HG03135 (cell line): ENCODE data around the gene PRUNE2.

Source experiments
- ATAC-seq: cut with Tn5 transposase; IDR thresholded peaks from one replicate; pipeline ENCODE4 v1.9.1; 2021; ENCODE audit warnings: mild to moderate bottlenecking, moderate library complexity; ENCODE audit not compliant: unreplicated experiment

The PRUNE2 gene

DNA sequence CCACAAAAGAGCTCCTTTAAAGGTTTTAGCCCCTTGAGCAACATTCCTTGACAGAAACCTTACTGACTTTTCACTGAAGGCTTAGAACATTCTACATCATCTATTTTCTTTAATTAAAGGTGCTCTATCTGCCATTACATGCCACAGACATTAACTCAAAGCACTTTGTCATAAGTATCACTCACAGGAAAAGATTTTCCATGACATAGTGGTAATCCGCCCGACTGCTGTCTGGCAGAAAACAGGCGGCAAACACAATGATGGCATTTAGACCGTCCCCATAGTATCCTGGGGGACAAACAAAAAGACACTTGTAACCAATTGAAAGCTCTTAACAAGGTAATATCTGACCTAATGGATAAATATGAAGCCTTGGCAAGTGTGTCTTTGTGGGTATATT lies 267.9 kb downstream of the PRUNE2 start:
- ATAC-seq, result no peak

DNA sequence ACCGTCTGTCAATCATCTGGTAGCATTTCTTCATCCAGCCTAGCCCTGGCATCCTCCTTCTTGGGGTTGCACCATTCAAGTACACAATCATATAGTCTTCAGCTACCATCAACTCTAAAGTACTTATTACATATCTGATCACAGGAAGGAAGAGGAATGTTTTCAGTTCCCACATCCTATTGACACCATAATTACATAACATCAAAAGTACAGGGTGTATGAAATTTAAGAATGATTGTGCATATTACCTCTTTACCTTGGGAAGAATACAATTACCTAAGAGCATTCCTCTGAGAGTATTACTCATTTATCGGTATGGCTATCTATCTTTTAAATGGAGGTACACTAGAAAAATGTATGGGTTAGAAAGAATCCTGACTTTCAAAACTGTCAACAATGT lies 268.5 kb downstream of the PRUNE2 start:
- ATAC-seq, result no peak

DNA sequence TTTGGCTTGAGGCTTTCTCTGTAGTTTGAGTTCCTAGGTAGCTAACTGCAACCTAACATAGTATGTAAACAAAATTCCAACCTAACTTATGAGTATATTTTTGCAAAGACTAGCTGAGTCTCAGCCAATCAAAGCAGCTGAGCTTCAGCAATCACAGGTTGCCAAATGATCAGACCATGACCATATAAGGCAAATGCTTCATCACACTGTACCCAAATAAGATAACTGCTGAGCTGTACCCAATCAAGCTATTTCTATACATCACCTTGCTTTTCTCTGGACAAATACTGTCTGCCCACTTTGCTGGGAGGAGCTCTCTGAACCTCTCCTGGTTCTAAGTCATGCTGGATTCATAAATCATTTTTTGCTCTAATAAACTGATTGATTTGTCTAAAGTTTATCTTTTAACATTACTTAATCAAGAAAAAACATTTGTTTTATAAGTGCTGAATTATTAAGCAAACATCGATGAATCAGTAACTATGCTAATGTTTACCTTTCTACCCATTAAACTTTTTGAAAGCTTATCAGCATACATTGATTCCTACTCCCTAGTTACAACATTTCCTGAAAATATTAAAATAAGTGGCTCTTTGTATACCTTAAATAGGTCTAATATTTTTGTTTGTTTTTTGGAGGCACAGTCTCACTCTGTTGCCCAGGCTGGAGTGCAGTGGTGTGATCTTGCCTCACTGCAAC lies 271.4 kb downstream of the PRUNE2 start:
- ATAC-seq, result no peak

DNA sequence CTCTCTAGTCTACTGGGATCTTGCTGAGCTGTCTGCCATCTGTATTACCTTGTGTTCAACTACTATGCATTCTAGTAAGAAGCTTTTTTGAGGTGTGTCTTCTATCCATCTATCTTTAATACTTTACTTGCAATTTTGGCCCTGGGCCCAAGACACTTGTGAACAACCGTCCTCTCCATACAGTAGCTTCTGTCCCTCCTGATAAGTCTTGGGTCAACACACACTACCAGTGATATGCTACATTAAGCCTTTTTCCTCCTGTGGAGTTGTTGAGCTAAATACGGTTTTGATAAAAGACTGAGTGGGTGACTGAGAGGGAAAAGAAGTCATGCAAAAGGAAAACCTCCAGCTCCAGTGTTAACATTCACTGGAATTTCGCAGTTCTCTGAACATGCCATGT lies 275.0 kb downstream of the PRUNE2 start:
- ATAC-seq, result no peak

DNA sequence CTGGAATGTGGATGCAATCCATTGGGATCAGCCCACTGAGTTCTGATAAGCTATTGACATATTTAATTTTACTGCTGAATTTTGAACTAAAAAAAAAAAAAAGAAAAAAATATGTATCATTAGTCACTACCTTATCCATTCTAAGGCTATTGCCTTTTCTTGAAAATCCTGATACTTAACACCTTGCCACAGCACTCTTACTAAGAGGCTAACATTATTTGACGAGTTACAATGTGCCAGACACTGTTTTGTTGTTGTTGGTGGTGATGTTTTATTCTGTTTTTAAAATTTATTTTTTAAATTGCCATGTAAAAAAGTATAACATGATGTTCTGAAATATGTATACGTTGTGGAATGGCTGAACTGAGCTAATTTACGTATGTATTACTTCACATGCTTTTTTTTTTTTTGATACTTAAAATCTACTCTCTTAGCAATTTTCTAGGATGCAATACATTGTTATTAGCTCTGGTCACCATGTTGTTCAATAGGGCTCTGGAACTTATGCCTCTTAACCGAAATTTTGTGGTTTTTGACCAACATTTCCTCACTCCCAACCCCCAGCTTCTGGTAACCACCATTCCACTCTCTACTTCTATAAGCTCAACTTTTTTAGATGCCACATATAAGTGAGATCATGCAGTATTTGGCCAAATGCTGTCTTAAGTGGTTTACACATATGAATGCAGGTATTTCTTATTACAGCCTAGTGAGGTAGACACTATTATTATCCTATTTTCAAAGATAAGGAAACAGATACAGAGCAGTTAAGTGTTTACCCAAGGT lies 276.5 kb downstream of the PRUNE2 start:
- ATAC-seq, result no peak

DNA sequence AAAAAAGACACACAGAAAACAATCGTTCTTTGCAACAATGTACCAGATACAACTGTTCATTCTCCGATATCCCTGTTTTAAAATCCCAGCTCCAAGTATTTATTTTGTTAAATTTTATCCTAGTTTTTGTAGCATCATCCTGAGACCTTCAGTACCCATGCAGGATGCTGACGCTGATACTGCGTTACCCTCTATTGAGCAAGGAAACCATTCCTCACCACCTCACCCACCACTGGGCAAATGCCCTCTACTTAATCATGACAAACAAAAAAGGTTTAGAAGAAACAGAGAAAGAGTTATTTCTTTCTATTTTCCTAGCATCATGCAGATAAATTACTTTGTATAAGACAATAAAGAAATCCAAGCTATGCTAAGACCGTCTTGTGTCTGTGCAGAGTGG lies 277.8 kb downstream of the PRUNE2 start:
- no peak for ATAC-seq

DNA sequence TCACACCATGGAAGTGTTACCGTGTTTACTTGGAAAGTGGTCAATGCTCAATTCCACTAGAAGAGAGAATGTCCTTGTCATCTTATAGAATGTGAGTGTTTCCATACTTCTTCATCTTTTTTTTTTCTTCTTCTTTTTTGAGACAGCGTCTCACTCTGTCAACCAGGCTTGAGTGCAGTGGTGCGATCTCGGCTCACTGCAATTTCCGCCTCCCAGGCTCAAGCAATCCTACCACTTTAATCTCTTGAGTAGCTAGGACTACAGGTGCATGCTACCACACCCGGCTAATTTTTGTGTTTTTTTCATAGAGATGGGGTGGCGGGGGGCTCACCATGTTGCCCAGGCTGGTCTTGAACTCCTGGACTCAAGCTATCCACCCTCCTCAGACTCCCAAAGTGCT lies 278.9 kb downstream of the PRUNE2 start:
- no peak for ATAC-seq

DNA sequence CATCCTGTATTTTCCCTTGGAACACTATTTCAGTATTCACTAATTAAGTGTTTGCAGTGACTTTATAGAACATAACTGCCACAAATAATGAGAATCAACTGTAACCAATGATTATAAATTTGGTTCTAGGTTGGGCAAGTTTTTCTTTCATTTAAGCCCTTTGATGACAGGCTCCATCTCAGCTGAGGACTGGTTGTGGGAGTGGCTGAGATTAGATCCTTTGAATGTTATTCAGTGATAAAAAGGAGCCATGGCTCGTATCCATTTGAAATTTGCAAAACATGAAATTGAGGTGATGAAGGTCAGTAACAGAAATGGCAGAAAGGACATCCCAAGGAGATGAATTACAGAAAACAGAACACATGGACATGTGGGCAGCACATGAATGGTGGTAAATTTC lies 279.8 kb downstream of the PRUNE2 start:
- ATAC-seq, result no peak

DNA sequence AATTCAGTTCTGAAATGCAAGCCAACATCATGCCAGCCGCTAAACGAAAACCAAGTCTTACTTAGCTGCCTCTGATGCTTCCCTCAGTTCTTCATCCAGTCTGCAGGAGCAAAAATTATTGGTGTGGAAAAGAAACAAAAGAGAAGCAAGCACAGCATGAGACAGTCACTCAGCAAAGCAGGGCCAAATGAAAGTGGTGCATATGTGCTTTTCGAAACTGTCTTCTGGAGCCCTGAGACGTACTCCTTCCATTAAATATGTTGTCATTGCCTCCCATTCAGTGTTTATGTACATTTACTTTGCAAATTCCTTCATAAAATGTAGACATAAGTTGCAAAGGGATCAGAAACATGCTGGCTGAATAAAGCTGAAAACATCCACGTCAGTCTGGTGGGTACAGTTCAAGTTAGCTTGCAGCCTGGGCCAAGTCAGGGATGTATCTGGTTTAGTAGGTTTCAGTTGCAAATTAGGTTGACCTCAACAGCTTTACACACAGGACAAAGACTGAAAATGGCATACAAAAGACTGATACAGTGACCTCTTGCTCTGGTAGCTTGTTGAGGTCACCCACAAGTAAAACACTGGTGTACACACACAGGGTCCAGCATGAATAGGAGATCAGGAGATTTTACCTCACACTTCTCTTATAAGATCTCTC lies 281.4 kb downstream of the PRUNE2 start:
- peak; percentile 92 for ATAC-seq

DNA sequence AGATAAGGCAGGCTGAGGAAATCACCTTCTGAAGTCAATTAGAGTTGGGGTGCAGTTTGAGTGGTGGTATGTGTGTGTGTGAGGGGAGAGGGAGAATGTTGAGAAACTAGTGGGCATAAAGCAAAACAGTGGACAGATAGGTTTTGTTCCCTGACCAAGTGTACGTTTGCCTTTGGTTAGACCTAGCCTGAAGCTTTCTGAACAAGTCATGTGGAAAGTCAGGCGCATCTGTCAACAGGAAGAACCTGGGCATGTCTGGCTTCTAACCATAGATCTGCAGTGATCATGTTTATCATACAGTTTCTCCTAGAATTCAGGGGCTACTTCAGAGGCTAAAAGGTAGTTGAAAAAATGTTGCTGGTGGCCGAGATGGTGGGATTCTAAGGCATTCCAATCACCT lies 284.9 kb downstream of the PRUNE2 start:
- no peak for ATAC-seq

DNA sequence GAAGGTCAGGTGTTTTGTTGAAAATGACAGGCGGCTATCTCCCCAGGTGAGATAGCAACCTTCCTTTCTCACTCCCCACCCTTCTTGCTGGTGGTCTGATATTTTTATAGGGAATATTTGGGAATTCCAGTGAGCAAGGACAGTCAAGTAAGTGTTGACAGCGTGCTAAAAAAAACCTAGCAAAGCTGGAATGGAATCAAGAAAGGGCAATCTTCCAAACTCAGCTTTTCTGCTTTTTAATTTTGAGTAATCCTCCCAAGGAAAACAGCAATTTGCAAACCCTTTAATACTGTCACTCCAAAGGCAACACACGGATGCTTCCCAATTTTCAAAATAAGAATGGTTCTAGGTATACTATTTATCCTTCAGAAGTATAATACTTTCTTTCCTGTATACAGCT lies 285.3 kb downstream of the PRUNE2 start:
- ATAC-seq, result no peak

DNA sequence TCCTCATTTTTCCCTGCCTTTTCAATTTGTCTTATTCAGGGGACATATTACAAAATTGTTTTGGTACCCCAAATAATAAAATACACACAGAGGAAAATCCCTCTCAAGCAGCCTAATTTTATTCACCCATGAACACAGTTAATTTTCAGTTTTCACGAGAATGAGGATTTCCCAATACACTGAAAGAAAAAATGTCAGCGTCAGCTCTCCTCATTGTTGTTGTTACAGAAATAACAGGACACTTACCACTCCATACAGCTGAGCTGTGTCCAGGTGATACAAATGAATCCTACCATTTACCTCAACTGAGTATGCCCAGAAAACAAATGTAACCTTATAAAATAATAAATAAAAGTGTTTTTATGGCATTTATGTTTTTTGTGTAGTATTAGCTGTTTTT lies 286.3 kb downstream of the PRUNE2 start:
- no peak for ATAC-seq

DNA sequence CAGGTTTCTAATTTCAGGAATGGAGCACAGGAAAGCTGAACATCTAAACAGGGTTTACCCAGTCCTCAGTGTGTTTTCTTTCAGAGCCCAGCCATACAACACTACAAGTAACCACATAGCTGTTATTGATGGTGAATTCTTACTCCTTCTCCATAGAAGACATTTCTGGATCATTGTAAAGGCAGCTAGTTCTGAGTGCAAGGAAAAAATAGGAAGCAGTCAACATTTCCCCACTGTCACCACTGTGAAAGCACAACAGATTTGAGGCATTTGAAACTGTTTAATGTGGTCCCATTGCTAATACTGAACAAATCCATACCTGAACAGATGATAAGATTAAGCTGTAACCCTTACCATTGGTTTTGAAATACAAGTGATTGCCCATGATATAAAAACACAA lies 286.7 kb downstream of the PRUNE2 start:
- ATAC-seq, result no peak

DNA sequence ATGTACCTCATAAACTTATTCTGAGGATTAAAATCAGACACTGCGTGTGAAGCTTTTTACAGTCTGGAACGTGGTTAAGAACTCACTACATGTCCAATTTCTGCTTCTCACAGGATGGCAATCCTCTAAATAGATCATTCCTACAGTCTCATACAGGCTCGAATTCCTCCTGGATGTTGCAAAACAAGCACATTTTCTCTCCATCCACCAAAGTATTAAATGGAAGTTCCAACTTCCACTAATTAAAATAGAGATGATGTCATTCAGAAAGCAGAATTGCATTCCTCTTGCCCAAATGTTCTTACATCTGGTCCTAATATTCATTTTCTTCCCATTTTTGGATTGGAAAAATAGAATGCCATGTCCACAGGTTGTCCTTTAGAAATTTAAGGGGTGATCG lies 287.2 kb downstream of the PRUNE2 start:
- no peak for ATAC-seq

DNA sequence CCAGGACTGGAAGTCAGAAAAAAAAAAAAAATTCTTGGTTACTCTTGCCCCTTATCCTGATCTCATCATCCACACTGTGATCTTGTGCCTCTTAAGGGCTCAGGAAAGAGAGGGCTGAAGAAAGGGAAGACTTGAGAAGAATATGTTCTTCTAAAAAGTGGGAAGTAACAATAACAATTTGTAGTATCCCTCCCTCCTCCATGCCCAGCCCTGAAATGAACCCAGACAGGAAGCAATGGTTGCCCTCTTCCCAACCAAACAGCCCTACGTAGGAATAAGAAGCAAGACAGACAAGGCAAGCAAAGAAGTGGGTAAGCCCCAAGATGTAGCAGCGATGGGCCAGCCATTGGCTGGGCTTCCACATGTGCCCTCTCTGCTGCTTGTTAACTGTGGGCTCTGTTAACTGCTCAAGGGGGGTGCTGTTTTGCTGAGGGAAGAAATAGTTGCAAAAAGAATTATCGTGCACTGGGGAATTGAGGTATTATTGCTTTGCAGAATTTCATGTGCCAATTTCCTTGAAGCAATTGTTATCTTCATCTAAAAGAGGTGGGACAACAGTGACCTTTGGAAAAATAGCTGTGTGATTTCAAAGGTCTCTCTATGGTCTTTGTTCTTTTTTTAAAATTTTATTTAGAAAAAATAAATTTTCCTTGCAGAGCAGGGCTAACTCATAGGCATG lies 288.3 kb downstream of the PRUNE2 start:
- ATAC-seq, result no peak

DNA sequence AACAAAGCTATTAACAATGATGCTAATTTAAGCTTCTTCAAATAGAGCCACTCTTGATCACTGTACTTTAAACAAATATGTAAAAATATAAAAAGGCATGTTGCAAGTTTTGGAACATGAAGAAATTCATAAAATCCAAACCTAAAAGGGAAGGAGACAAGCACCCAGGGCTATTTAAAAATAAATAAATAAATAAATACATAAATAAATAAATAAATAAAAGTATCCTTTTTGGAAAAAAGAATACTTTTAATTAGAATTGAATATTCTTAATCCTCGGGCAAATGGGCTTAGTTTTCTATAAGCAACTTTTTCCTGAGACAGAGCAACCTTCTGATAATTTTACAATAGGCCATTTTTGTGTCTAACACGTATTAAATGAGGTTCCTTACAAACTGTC lies 289.1 kb downstream of the PRUNE2 start:
- no peak for ATAC-seq

DNA sequence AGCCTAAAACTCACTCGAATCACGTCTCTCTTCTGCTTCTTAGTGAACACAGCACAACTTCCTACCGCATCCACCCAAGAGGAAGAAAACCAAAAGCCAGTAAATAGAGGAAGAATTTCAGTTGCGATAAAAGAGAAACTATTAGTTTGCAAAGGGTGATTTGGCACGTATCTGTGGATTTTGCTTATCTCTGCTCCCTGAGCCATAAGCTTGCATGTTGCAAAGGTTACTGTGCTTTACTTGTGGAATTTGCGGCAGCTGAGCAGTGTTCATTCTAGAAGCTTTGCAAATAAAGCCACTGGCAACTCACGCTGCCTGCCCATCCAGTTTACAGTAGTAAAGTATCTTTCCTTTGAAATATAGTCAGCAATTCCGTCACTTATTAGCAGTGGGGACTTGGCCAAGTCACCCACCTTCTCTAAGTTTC lies 290.7 kb downstream of the PRUNE2 start:
- no peak for ATAC-seq

DNA sequence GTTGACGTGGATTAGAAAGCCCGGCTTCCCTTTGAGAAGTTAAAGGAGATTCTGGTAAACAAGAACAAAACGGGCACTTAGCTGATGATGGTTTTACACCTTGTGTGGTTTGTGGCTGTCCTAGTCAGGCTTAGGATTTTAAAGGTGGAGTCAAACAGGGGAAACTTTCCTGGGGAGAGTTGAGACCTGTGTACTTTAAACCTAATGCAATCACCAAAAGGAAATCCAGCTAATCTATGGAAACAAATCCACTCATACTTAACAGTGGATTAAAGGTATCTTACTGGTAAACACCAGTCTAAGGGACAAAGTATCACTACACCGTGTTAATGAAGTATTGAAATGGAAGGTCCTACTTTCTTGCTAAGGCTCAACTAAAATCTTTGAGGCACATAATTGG lies 291.9 kb downstream of the PRUNE2 start:
- ATAC-seq, result no peak

DNA sequence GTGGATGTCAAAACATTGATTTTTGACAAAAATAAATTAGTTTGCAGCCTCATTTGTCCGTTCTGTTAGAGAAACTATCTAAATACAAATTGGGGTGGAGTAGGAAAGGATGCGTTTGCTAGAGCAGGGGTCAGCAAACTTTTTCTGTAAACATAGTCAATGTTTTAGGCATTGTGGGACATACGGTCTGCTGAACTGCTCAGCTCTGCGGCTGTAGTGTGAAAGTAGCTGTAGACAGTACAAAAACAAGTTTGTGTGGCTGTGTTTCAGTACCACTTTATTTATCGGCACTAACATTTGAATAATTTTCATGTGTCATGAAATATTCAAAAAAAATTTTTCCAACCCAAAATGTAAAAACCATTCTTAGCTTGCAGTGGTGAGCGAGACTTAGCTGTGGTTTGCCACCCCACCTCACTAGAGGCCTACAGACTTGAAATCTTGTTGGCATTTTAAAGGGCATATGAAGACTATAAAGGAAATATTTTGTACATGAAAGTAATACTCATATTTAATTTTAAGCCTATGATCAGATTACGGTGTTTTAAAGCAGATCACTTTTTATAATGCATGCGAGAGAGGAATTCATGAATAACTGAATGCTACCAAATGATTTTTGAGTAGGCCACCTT lies 292.6 kb downstream of the PRUNE2 start:
- no peak for ATAC-seq

DNA sequence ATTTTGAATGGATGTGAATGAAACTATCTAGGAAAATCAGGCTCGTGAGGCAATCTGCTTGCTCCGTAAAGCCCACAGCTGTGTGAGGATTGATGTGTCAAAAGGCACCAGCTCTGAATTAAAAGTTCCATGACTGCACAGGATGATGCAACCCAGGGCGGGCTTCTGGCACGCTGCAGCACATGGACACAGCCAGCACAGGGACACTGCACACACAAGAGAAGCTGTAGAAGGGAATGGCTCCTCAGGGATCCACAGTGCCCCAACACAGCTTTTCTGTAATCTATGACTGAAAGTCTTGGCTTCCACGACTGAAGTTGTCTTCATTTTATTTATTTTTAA lies 295.9 kb downstream of the PRUNE2 start:
- ATAC-seq, result no peak
